OCI-LY7 (cell line): ENCODE measurements around the gene MYH10. TPM values are rescaled to one million over a fixed set of nuclear protein-coding genes. Genes with fewer than 3 reads are reported as not detected.

ENCODE experiments used
- BruUV-seq: library from RNA; stranded (reverse); fragments of 400-500 nt; replicated peaks from 2 replicates; lab custom pipeline; 2021; lab: Mats Ljungman, UMichigan
- CTCF ChIA-PET: fragments of 300-600 bp; sonication (Branson Sonifier 250); formaldehyde crosslinking; loops from one replicate; lab custom pipeline; 2022; ENCODE audit warnings: antibody characterized with exemption; ENCODE audit not compliant: unreplicated experiment; lab: Charles Lee
- POLR2A ChIA-PET: fragments of 300-600 bp; sonication (Branson Sonifier 250); formaldehyde crosslinking; loops from one replicate; lab custom pipeline; 2022; ENCODE audit warnings: antibody characterized with exemption; lab: Charles Lee
- DNase-seq: peaks from one replicate; pipeline ENCODE4 v3.0.0-alpha.2; 2015; ENCODE audit warnings: low spot score
- H2AFZ ChIP-seq: fragments of 200-600 bp; sonication (generic), shearing (Covaris generic); 2 replicates; pipeline ENCODE4 v1.6.1; 2014; ENCODE audit warnings: mild to moderate bottlenecking, antibody characterized with exemption, low read length, moderate library complexity
- H3K27ac ChIP-seq: fragments of 200-600 bp; sonication (generic); 2 replicates; pipeline ENCODE4 v1.5.1; 2014; ENCODE audit warnings: mixed run types, low read depth, mild to moderate bottlenecking, moderate library complexity, low read length, inconsistent platforms; ENCODE audit not compliant: poor library complexity, severe bottlenecking
- H3K36me3 ChIP-seq: fragments of 200-600 bp; sonication (generic); 2 replicates; pipeline ENCODE4 v1.6.1; 2014; ENCODE audit warnings: mild to moderate bottlenecking, antibody characterized with exemption, low read length, moderate library complexity, mixed read lengths; ENCODE audit not compliant: insufficient read depth
- H3K4me1 ChIP-seq: fragments of 200-600 bp; sonication (generic); 2 replicates; pipeline ENCODE4 v1.5.1; 2014; ENCODE audit warnings: mild to moderate bottlenecking, low read length; ENCODE audit not compliant: insufficient read depth, poor library complexity, severe bottlenecking
- H3K4me2 ChIP-seq: fragments of 200-600 bp; sonication (generic); 2 replicates; pipeline ENCODE4 v1.6.1; 2014; ENCODE audit warnings: mild to moderate bottlenecking, low read length
- H3K4me3 ChIP-seq: fragments of 200-600 bp; sonication (generic); 2 replicates; pipeline ENCODE4 v1.5.1; 2014; ENCODE audit warnings: mild to moderate bottlenecking, low read depth, low read length; ENCODE audit not compliant: poor library complexity, severe bottlenecking
- H3K79me2 ChIP-seq: fragments of 200-600 bp; sonication (generic); 2 replicates; pipeline ENCODE4 v1.6.1; 2016; ENCODE audit warnings: low read depth, mild to moderate bottlenecking, low read length, moderate library complexity, mixed read lengths; ENCODE audit not compliant: insufficient read depth
- H3K9me2 ChIP-seq: fragments of 200-600 bp; sonication (generic); 2 replicates; pipeline ENCODE4 v1.6.1; 2016; ENCODE audit warnings: mild to moderate bottlenecking, low read length, mixed read lengths; ENCODE audit not compliant: insufficient read depth
- H3K9me3 ChIP-seq: fragments of 200-600 bp; sonication (generic); 2 replicates; pipeline ENCODE4 v1.6.1; 2014; ENCODE audit warnings: mild to moderate bottlenecking, mixed run types, low read length, mixed read lengths
- H4K20me1 ChIP-seq: fragments of 200-600 bp; sonication (generic); 2 replicates; pipeline ENCODE4 v1.6.1; 2014; ENCODE audit warnings: mild to moderate bottlenecking, antibody characterized with exemption, low read length, moderate library complexity, mixed read lengths; ENCODE audit not compliant: insufficient read depth
- EZH2phosphoT487 ChIP-seq: fragments of 200-600 bp; sonication (generic); IDR thresholded peaks from 2 replicates; pipeline ENCODE4 v1.6.1; 2018; ENCODE audit warnings: low read depth, borderline replicate concordance, mild to moderate bottlenecking, mixed run types, antibody characterized with exemption, low read length, moderate library complexity, mixed read lengths
- intact Hi-C: fragments of 100-400 bp; cut with micrococcal nuclease; formaldehyde crosslinking; loops from one replicate; pipeline ENCODE4 v1.10.0; 2022; ENCODE audit not compliant: unreplicated experiment
- total RNA-seq, 2 experiments: library from RNA; depleted of rRNA in 1 of 2; stranded (reverse); fragments of >200 nt in 1 of 2; shearing (Covaris generic) in 1 of 2; gene quantifications; 2 replicates each; pipeline ENCODE4 v1.2.3, GENCODE V29; 2014 to 2022
- TF ChIP-seq, protein P1 (sequence below): fragments of 200-600 bp; sonication (generic); conservative IDR thresholded peaks from 2 replicates; pipeline ENCODE4 v1.5.1; 2014; ENCODE audit warnings: mild to moderate bottlenecking, antibody characterized with exemption, low read length, moderate library complexity, mixed read lengths

Gene MYH10
- total RNA-seq, 2 experiments from 2014 or later: 41.9 to 60.4 TPM

DNA sequence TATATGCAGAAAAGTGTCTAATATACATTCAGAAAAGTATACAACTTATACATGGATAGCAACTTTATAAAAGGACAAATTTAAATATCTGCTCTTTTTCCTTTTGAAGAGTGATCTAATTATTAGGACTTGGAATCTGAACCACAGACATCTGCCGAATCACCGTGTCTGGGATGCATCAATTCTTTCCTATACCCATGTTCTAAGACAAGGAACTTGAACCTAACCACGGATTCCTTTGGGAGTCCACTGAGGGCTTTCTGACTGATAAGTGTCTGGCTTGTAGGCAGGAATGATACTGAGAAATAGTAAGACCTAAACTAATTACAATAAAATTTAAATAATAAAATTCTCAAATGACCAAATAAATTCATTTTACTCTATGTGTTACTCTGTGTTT lies 140.7 kb downstream of the MYH10 start:
- Histone ChIP-seq H3K79me2 (no peaks in the 10 kb centered on the region), H3K9me3 (peaks cover 8% of the 10 kb centered on the region), H4K20me1 (no peaks in the 10 kb centered on the region), H3K36me3 (peaks cover 60% of the 10 kb centered on the region), H3K27ac (no peak overlapping the region), H3K4me2 (no peak overlapping the region), H3K4me3 (no peak overlapping the region), H3K9me2 (no peaks in the 10 kb centered on the region), H3K4me1 (no peaks in the 10 kb centered on the region), H2AFZ (no peak overlapping the region)
- TF ChIP-seq, protein P1, sequence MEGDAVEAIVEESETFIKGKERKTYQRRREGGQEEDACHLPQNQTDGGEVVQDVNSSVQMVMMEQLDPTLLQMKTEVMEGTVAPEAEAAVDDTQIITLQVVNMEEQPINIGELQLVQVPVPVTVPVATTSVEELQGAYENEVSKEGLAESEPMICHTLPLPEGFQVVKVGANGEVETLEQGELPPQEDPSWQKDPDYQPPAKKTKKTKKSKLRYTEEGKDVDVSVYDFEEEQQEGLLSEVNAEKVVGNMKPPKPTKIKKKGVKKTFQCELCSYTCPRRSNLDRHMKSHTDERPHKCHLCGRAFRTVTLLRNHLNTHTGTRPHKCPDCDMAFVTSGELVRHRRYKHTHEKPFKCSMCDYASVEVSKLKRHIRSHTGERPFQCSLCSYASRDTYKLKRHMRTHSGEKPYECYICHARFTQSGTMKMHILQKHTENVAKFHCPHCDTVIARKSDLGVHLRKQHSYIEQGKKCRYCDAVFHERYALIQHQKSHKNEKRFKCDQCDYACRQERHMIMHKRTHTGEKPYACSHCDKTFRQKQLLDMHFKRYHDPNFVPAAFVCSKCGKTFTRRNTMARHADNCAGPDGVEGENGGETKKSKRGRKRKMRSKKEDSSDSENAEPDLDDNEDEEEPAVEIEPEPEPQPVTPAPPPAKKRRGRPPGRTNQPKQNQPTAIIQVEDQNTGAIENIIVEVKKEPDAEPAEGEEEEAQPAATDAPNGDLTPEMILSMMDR: no peak
- TF ChIP-seq EZH2phosphoT487: no peak
- intact Hi-C loops: no loop called here
- CTCF ChIA-PET: no interaction called here
- no peak for DNase-seq
- POLR2A ChIA-PET: no interaction called here
- BruUV-seq: no TSS peak

DNA sequence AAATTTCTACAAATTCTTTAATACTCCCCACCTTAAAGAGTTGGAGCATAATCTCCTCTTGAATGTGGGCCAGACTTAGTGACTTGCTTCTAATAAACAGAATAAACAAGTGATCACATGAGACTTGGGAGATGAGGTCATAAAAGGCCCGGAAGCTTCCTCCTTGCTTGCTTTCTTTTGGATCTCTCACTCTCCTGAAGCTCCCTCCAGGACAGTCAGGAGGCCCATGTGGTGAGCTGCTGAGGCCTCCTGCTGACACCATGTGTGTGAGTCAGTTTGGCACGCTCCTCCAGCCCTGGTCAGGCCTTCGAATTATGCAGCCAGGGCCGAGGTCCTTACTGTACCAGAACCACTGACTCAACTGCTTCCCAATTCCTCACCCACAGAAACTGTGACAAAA lies 141.6 kb downstream of the MYH10 start:
- no peak overlapping the region for H2AFZ ChIP-seq
- H3K36me3 ChIP-seq: peaks cover 69% of the 10 kb centered on the region
- H4K20me1 ChIP-seq: no peaks in the 10 kb centered on the region
- H3K4me3 ChIP-seq: no peak overlapping the region
- H3K79me2 ChIP-seq: no peaks in the 10 kb centered on the region
- H3K27ac ChIP-seq: no peak overlapping the region
- intact Hi-C loops: no loop called here
- no peaks in the 10 kb centered on the region for H3K9me2 ChIP-seq
- no peak for DNase-seq
- ChIA-PET POLR2A (no interaction called here), CTCF (no interaction called here)
- peaks cover 15% of the 10 kb centered on the region for H3K9me3 ChIP-seq
- H3K4me1 ChIP-seq: no peaks in the 10 kb centered on the region
- TF ChIP-seq, protein P1: no peak
- TF ChIP-seq EZH2phosphoT487: no peak
- no peak overlapping the region for H3K4me2 ChIP-seq
- BruUV-seq: no TSS peak

DNA sequence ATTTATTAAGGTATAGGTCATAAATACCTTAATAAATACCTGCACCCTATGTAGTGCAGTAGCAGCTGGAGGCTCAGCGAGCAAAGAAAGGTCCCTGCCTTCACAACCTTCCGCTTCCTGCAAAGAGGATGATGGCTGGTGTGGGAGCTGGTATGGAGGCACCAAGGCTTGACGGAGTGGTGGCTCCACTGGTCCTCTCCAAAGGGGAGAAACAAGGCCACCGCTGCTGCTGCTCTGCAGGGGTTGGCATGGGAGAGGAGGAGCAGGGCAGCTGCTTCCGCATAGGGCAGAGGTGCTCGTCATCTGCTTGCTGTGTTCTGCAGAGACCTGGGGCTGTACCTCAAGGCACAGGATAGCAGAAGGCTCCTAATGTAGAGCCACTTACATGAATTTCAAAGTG lies 142.0 kb downstream of the MYH10 start:
- no peaks in the 10 kb centered on the region for H3K4me1 ChIP-seq
- no peak overlapping the region for H3K27ac ChIP-seq
- no peaks in the 10 kb centered on the region for H4K20me1 ChIP-seq
- no peaks in the 10 kb centered on the region for H3K79me2 ChIP-seq
- BruUV-seq: no TSS peak
- peaks cover 70% of the 10 kb centered on the region for H3K36me3 ChIP-seq
- peaks cover 19% of the 10 kb centered on the region for H3K9me3 ChIP-seq
- H3K9me2 ChIP-seq: no peaks in the 10 kb centered on the region
- H3K4me3 ChIP-seq: no peak overlapping the region
- DNase-seq: no peak
- TF ChIP-seq EZH2phosphoT487: no peak
- TF ChIP-seq, protein P1: no peak
- CTCF ChIA-PET: no interaction called here
- H3K4me2 ChIP-seq: no peak overlapping the region
- no peak overlapping the region for H2AFZ ChIP-seq
- POLR2A ChIA-PET: no interaction called here
- intact Hi-C loops: no loop called here
